ENCODE data around the gene NPPC. TPM values are rescaled to one million over a fixed set of nuclear protein-coding genes. Genes with fewer than 3 reads are reported as not detected.

Gene NPPC
- total RNA-seq, 2 experiments from 2014 or later: not detected

DNA sequence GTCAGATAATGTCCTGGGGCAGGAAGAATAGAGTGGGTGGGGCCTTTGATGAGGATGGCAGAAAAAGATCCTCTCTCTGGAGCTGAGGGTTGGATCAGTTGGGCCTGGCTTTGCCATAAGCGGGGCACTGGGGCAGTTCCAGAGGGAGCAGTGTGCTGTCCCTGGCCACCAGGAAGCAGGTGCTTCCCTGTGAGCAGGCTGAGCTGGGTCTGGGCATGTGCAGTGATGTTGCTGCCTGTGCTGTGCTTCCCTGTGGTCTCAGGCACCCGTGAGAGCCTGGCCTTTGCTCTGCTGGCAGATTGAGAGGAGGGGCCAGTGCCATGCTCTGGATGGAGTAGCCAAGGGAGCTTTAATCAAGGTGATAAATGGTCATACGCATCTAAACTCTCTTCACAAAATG lies 14.6 kb upstream of the NPPC start:
- Histone ChIP-seq H4K20me1 (ENCODE audit: insufficient read depth, low read length) (no peaks in the 10 kb centered on the region), H3K9me2 (ENCODE audit: insufficient read depth, low read length) (no peaks in the 10 kb centered on the region), H3K4me1 (ENCODE audit: insufficient read depth, low read length, poor library complexity, severe bottlenecking) (no peaks in the 10 kb centered on the region), H3K4me2 (ENCODE audit: low read length) (no peak overlapping the region), H3K27ac (ENCODE audit: low read depth, low read length, poor library complexity, severe bottlenecking) (no peak overlapping the region), H3K79me2 (ENCODE audit: insufficient read depth, low read depth, low read length) (no peaks in the 10 kb centered on the region), H3K9me3 (ENCODE audit: low read length) (no peaks in the 10 kb centered on the region), H2AFZ (ENCODE audit: low read length) (no peak overlapping the region), H3K4me3 (ENCODE audit: low read depth, low read length, poor library complexity, severe bottlenecking) (no peak overlapping the region), H3K36me3 (ENCODE audit: insufficient read depth, low read length) (no peaks in the 10 kb centered on the region)
- BruUV-seq (replicated peaks): no TSS peak
- no peak for DNase-seq (ENCODE audit: low spot score)
- POLR2A ChIA-PET: interaction anchor here (1.2 kb wide), 1 partner anchor 186 kb away, joined by 3 read pairs; no protein-coding TSS in a partner anchor
- intact Hi-C loops (cut with micrococcal nuclease; ENCODE audit: unreplicated experiment): no loop called here
- TF ChIP-seq EZH2phosphoT487 (IDR thresholded peaks at IDR 0.05; ENCODE audit: borderline replicate concordance, low read depth, low read length): no peak
- TF ChIP-seq, protein P1, sequence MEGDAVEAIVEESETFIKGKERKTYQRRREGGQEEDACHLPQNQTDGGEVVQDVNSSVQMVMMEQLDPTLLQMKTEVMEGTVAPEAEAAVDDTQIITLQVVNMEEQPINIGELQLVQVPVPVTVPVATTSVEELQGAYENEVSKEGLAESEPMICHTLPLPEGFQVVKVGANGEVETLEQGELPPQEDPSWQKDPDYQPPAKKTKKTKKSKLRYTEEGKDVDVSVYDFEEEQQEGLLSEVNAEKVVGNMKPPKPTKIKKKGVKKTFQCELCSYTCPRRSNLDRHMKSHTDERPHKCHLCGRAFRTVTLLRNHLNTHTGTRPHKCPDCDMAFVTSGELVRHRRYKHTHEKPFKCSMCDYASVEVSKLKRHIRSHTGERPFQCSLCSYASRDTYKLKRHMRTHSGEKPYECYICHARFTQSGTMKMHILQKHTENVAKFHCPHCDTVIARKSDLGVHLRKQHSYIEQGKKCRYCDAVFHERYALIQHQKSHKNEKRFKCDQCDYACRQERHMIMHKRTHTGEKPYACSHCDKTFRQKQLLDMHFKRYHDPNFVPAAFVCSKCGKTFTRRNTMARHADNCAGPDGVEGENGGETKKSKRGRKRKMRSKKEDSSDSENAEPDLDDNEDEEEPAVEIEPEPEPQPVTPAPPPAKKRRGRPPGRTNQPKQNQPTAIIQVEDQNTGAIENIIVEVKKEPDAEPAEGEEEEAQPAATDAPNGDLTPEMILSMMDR (conservative IDR thresholded peaks at IDR 0.05; ENCODE audit: low read length): no peak
- CTCF ChIA-PET (ENCODE audit: unreplicated experiment): no interaction called here

DNA sequence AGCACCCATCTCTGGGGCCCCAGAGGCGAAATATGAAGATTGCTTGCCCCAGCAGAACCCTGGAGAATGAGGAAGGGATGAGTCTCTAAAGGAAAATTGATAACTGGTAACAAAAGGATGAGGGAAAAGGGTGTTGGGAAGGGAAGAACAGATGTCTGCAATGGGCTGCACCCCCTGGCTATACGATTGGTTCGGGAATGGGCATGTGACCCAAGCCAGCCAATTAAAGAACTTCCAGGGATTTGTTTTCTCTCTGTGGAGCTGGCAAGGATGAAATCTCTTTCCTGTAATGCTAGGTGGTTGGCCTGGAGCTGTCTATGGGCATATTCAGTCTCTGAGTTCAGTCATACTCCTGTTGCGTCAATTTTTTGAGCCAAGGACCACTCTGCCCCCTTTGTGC lies 12.8 kb upstream of the NPPC start:
- POLR2A ChIA-PET: no interaction called here
- H3K27ac ChIP-seq (ENCODE audit: low read depth, low read length, poor library complexity, severe bottlenecking): no peak overlapping the region
- intact Hi-C loops (cut with micrococcal nuclease; ENCODE audit: unreplicated experiment): no loop called here

DNA sequence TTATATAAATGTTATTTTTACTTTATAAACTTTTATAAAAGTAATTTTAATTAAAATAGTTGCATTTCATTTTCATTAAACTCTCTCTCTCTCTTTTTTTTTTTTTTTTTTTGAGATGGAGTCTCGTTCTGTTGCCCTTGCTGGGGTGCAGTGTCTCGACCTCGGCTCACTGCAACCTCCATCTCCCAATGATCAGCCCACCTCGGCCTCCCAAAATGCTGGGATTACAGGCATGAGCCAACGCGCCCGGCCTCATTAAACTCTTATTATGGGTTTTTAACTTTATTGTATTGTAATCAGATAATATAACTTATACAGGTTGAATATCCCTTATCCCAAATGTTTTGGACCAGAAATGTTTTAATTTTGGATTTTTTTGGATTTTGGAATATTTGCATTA lies 10.9 kb upstream of the NPPC start:
- no peak for DNase-seq (ENCODE audit: low spot score)

More for the DNA sequence above, 12.8 kb upstream of the NPPC start:
- no peak overlapping the region for H2AFZ ChIP-seq (ENCODE audit: low read length)
- CTCF ChIA-PET (ENCODE audit: unreplicated experiment): no interaction called here
- H3K36me3 ChIP-seq (ENCODE audit: insufficient read depth, low read length): no peaks in the 10 kb centered on the region
- peaks cover 6% of the 10 kb centered on the region for H3K4me1 ChIP-seq (ENCODE audit: insufficient read depth, low read length, poor library complexity, severe bottlenecking)
- no peaks in the 10 kb centered on the region for H4K20me1 ChIP-seq (ENCODE audit: insufficient read depth, low read length)
- TF ChIP-seq EZH2phosphoT487 (IDR thresholded peaks at IDR 0.05; ENCODE audit: borderline replicate concordance, low read depth, low read length): no peak
- TF ChIP-seq, protein P1 (conservative IDR thresholded peaks at IDR 0.05; ENCODE audit: low read length): no peak
- BruUV-seq (replicated peaks): no TSS peak
- no peak for DNase-seq (ENCODE audit: low spot score)
- no peaks in the 10 kb centered on the region for H3K9me3 ChIP-seq (ENCODE audit: low read length)
- no peaks in the 10 kb centered on the region for H3K79me2 ChIP-seq (ENCODE audit: insufficient read depth, low read depth, low read length)
- no peak overlapping the region for H3K4me2 ChIP-seq (ENCODE audit: low read length)
- no peak overlapping the region for H3K4me3 ChIP-seq (ENCODE audit: low read depth, low read length, poor library complexity, severe bottlenecking)
- H3K9me2 ChIP-seq (ENCODE audit: insufficient read depth, low read length): no peaks in the 10 kb centered on the region

More for the DNA sequence above, 10.9 kb upstream of the NPPC start:
- ChIA-PET POLR2A (no interaction called here), CTCF (ENCODE audit: unreplicated experiment) (no interaction called here)
- Histone ChIP-seq H3K27ac (ENCODE audit: low read depth, low read length, poor library complexity, severe bottlenecking) (no peak overlapping the region), H2AFZ (ENCODE audit: low read length) (no peak overlapping the region), H4K20me1 (ENCODE audit: insufficient read depth, low read length) (no peaks in the 10 kb centered on the region), H3K4me2 (ENCODE audit: low read length) (no peak overlapping the region), H3K9me2 (ENCODE audit: insufficient read depth, low read length) (no peaks in the 10 kb centered on the region), H3K9me3 (ENCODE audit: low read length) (no peaks in the 10 kb centered on the region), H3K4me1 (ENCODE audit: insufficient read depth, low read length, poor library complexity, severe bottlenecking) (peaks cover 19% of the 10 kb centered on the region), H3K36me3 (ENCODE audit: insufficient read depth, low read length) (no peaks in the 10 kb centered on the region), H3K79me2 (ENCODE audit: insufficient read depth, low read depth, low read length) (no peaks in the 10 kb centered on the region), H3K4me3 (ENCODE audit: low read depth, low read length, poor library complexity, severe bottlenecking) (no peak overlapping the region)
- TF ChIP-seq, protein P1 (conservative IDR thresholded peaks at IDR 0.05; ENCODE audit: low read length): no peak
- no peak for TF ChIP-seq EZH2phosphoT487 (IDR thresholded peaks at IDR 0.05; ENCODE audit: borderline replicate concordance, low read depth, low read length)
- intact Hi-C loops (cut with micrococcal nuclease; ENCODE audit: unreplicated experiment): no loop called here
- BruUV-seq (replicated peaks): no TSS peak

Data from OCI-LY7 (cell line).